Peyer's patch (tissue), 4 donors: ENCODE measurements around the gene AUNIP.

Source experiments
- CTCF ChIP-seq, 6 experiments: fragments of 450-650 bp in 4 of 6; fragments of 200-600 bp in 2 of 6; sonication (generic) in 1 of 6; IDR thresholded peaks; one replicate each; pipeline ENCODE4 v1.5.1; 2017 to 2019; ENCODE audit warnings: antibody characterized with exemption in 6 of 6, mild to moderate bottlenecking in 3 of 6, moderate library complexity in 1 of 6
- POLR2A ChIP-seq, 2 donors: fragments of 450-650 bp; IDR thresholded peaks; one replicate each; pipeline ENCODE4 v1.5.1; 2017; ENCODE audit warnings: antibody characterized with exemption in 2 of 2, mild to moderate bottlenecking in 2 of 2, moderate library complexity in 2 of 2

GRCh38 chr1:25829046-25829445 lies 30.2 kb downstream of the AUNIP start:
- no peak for TF ChIP-seq CTCF (IDR thresholded peaks at IDR 0.05)
- no peak for TF ChIP-seq POLR2A (IDR thresholded peaks at IDR 0.05)
